Activated CD4-positive, alpha-beta T cell treated with anti-CD3 and anti-CD28 coated beads for 36 hours (primary cell): Measurements from ENCODE around the gene HPGD. TPM values are rescaled to one million over a fixed set of nuclear protein-coding genes. Genes with fewer than 3 reads are reported as not detected.

Experiments used
- ATAC-seq: fragments of 200-7000 bp; cut with Tn5 transposase; one replicate; pipeline ENCODE4 v1.10.0; 2021; ENCODE audit warnings: mild to moderate bottlenecking, moderate library complexity
- CTCF ChIA-PET: fragments of 350-600 bp; sonication (Branson Sonifier 250); formaldehyde crosslinking; loops from one replicate; lab custom pipeline; 2021; ENCODE audit warnings: antibody characterized with exemption; lab: Charles Lee
- POLR2A ChIA-PET: fragments of 350-600 bp; sonication (Branson Sonifier 250); formaldehyde crosslinking; loops from one replicate; lab custom pipeline; 2021; ENCODE audit warnings: antibody characterized with exemption, inconsistent platforms; lab: Charles Lee
- DNase-seq: peaks from one replicate; pipeline ENCODE4 v3.0.0-alpha.2; 2020
- H3K27ac Mint-ChIP-seq: one replicate; pipeline ENCODE4 v1.8.0; 2021; ENCODE audit warnings: mixed read lengths
- H3K27me3 Mint-ChIP-seq: one replicate; pipeline ENCODE4 v1.8.0; 2021; ENCODE audit warnings: mixed read lengths
- H3K36me3 Mint-ChIP-seq: one replicate; pipeline ENCODE4 v1.8.0; 2021; ENCODE audit warnings: low read depth, mixed read lengths
- H3K4me1 Mint-ChIP-seq: one replicate; pipeline ENCODE4 v1.8.0; 2021; ENCODE audit warnings: mixed read lengths
- H3K4me3 Mint-ChIP-seq: one replicate; pipeline ENCODE4 v1.8.0; 2021; ENCODE audit warnings: mild to moderate bottlenecking, moderate library complexity, mixed read lengths
- H3K9me3 Mint-ChIP-seq: one replicate; pipeline ENCODE4 v1.8.0; 2021; ENCODE audit warnings: low read depth, mixed read lengths
- intact Hi-C, 2 experiments: fragments of 100-400 bp; cut with DNase I in 1 of 2; cut with micrococcal nuclease in 1 of 2; formaldehyde crosslinking; loops; one replicate each; pipeline versions ENCODE4 v1.14.2 to v1.15.1; 2022 to 2024; cut with DNase I, micrococcal nuclease
- total RNA-seq, 2 experiments: library from RNA; stranded (reverse); gene quantifications; one replicate each; pipeline ENCODE4 v1.2.3, GENCODE V29; 2021

Gene HPGD
- total RNA-seq, 2 experiments from 2014 or later: 1.6 to 2.5 TPM

- H3K27me3 Mint-ChIP-seq: no peaks in the 10 kb centered on the region
- H3K4me1 Mint-ChIP-seq: no peaks in the 10 kb centered on the region
- ChIA-PET CTCF (no interaction called here), POLR2A (no interaction called here)
- ATAC-seq (no peak), DNase-seq (no peak)
- H3K4me3 Mint-ChIP-seq: no peak overlapping the region
- intact Hi-C loops: no loop called here
- no peaks in the 10 kb centered on the region for H3K36me3 Mint-ChIP-seq
- peaks cover 4% of the 10 kb centered on the region for H3K9me3 Mint-ChIP-seq
- no peak overlapping the region for H3K27ac Mint-ChIP-seq
Measured at GRCh38 chr4:174467107-174467506, 55.2 kb downstream of the HPGD start.

- ChIA-PET POLR2A (no interaction called here), CTCF (no interaction called here)
- ATAC-seq (no peak), DNase-seq (no peak)
- peaks cover 2% of the 10 kb centered on the region for H3K27me3 Mint-ChIP-seq
- no peak overlapping the region for H3K4me3 Mint-ChIP-seq
- H3K4me1 Mint-ChIP-seq: no peaks in the 10 kb centered on the region
- intact Hi-C loops: no loop called here
- no peaks in the 10 kb centered on the region for H3K36me3 Mint-ChIP-seq
- no peak overlapping the region for H3K27ac Mint-ChIP-seq
- H3K9me3 Mint-ChIP-seq: peaks cover 4% of the 10 kb centered on the region
Measured at GRCh38 chr4:174464949-174465348, 57.3 kb downstream of the HPGD start.

- Mint-ChIP-seq H3K36me3 (no peaks in the 10 kb centered on the region), H3K4me3 (no peak overlapping the region), H3K4me1 (no peaks in the 10 kb centered on the region), H3K27ac (no peak overlapping the region), H3K27me3 (peaks cover 8% of the 10 kb centered on the region), H3K9me3 (peaks cover 4% of the 10 kb centered on the region)
- POLR2A ChIA-PET: no interaction called here
- DNase-seq (no peak), ATAC-seq (no peak)
- CTCF ChIA-PET: no interaction called here
- intact Hi-C loops: no loop called here
Measured at GRCh38 chr4:174461466-174462106, 60.7 kb downstream of the HPGD start.

- POLR2A ChIA-PET: no interaction called here
- CTCF ChIA-PET: no interaction called here
- ATAC-seq (no peak), DNase-seq (no peak)
- intact Hi-C loops: no loop called here
- H3K4me3 Mint-ChIP-seq: no peak overlapping the region
- no peak overlapping the region for H3K27ac Mint-ChIP-seq
- peaks cover 4% of the 10 kb centered on the region for H3K9me3 Mint-ChIP-seq
- no peaks in the 10 kb centered on the region for H3K36me3 Mint-ChIP-seq
- no peaks in the 10 kb centered on the region for H3K4me1 Mint-ChIP-seq
- H3K27me3 Mint-ChIP-seq: peaks cover 8% of the 10 kb centered on the region
Measured at GRCh38 chr4:174460684-174461083, 61.6 kb downstream of the HPGD start.

- intact Hi-C loops: no loop called here
- POLR2A ChIA-PET: interaction anchor here (0.6 kb wide), 1 partner anchor 9 kb away, joined by 3 read pairs; no protein-coding TSS in a partner anchor
- no peak for ATAC-seq
- H3K4me1 Mint-ChIP-seq: no peaks in the 10 kb centered on the region
- no peaks in the 10 kb centered on the region for H3K9me3 Mint-ChIP-seq
- DNase-seq: no peak
- peaks cover 8% of the 10 kb centered on the region for H3K27me3 Mint-ChIP-seq
- H3K27ac Mint-ChIP-seq: no peak overlapping the region
- no peak overlapping the region for H3K4me3 Mint-ChIP-seq
- H3K36me3 Mint-ChIP-seq: no peaks in the 10 kb centered on the region
- CTCF ChIA-PET: no interaction called here
Measured at GRCh38 chr4:174457468-174457867, 64.8 kb downstream of the HPGD start.

- Mint-ChIP-seq H3K36me3 (no peaks in the 10 kb centered on the region), H3K4me1 (no peaks in the 10 kb centered on the region), H3K27ac (no peak overlapping the region), H3K27me3 (peaks cover 6% of the 10 kb centered on the region), H3K9me3 (no peaks in the 10 kb centered on the region), H3K4me3 (no peak overlapping the region)
- ATAC-seq: no peak
- intact Hi-C loops: no loop called here
- no peak for DNase-seq
- ChIA-PET CTCF (no interaction called here), POLR2A (no interaction called here)
Measured at GRCh38 chr4:174454815-174455473, 67.3 kb downstream of the HPGD start.

GRCh38 chr4:174451718-174452296 lies 70.5 kb downstream of the HPGD start:
- intact Hi-C loops: no loop called here
- no peak for ATAC-seq
- Mint-ChIP-seq H3K4me1 (no peaks in the 10 kb centered on the region), H3K27me3 (no peaks in the 10 kb centered on the region), H3K27ac (no peak overlapping the region), H3K9me3 (no peaks in the 10 kb centered on the region), H3K36me3 (no peaks in the 10 kb centered on the region), H3K4me3 (no peak overlapping the region)
- ChIA-PET POLR2A (no interaction called here), CTCF (interaction anchor here (0.7 kb wide), 1 partner anchor 1118 kb away, joined by 6 read pairs; no protein-coding TSS in a partner anchor)
- DNase-seq: no peak

GRCh38 chr4:174450786-174451125 lies 71.5 kb downstream of the HPGD start:
- ChIA-PET CTCF (no interaction called here), POLR2A (no interaction called here)
- Mint-ChIP-seq H3K36me3 (no peaks in the 10 kb centered on the region), H3K4me1 (no peaks in the 10 kb centered on the region), H3K27me3 (no peaks in the 10 kb centered on the region), H3K27ac (no peak overlapping the region), H3K4me3 (no peak overlapping the region), H3K9me3 (peaks cover 4% of the 10 kb centered on the region)
- intact Hi-C loops: no loop called here
- ATAC-seq (no peak), DNase-seq (no peak)

GRCh38 chr4:174449944-174450785 lies 72.1 kb downstream of the HPGD start:
- ATAC-seq (no peak), DNase-seq (no peak)
- CTCF ChIA-PET: no interaction called here
- H3K27ac Mint-ChIP-seq: no peak overlapping the region
- H3K36me3 Mint-ChIP-seq: no peaks in the 10 kb centered on the region
- H3K27me3 Mint-ChIP-seq: no peaks in the 10 kb centered on the region
- intact Hi-C loops: no loop called here
- H3K4me3 Mint-ChIP-seq: no peak overlapping the region
- H3K4me1 Mint-ChIP-seq: no peaks in the 10 kb centered on the region
- peaks cover 4% of the 10 kb centered on the region for H3K9me3 Mint-ChIP-seq
- POLR2A ChIA-PET: no interaction called here

GRCh38 chr4:174449152-174449551 lies 73.1 kb downstream of the HPGD start:
- no peaks in the 10 kb centered on the region for H3K4me1 Mint-ChIP-seq
- no peak for DNase-seq
- H3K4me3 Mint-ChIP-seq: no peak overlapping the region
- H3K27me3 Mint-ChIP-seq: no peaks in the 10 kb centered on the region
- peaks cover 4% of the 10 kb centered on the region for H3K9me3 Mint-ChIP-seq
- ChIA-PET POLR2A (no interaction called here), CTCF (no interaction called here)
- no peak for ATAC-seq
- no peaks in the 10 kb centered on the region for H3K36me3 Mint-ChIP-seq
- intact Hi-C loops: no loop called here
- H3K27ac Mint-ChIP-seq: no peak overlapping the region

- H3K9me3 Mint-ChIP-seq: peaks cover 4% of the 10 kb centered on the region
Measured at GRCh38 chr4:174444390-174444789, 77.9 kb downstream of the HPGD start.

More at GRCh38 chr4:174444390-174444789, 77.9 kb downstream of the HPGD start:
- H3K36me3 Mint-ChIP-seq: no peaks in the 10 kb centered on the region
- DNase-seq (no peak), ATAC-seq (no peak)
- intact Hi-C loops: no loop called here
- no peaks in the 10 kb centered on the region for H3K4me1 Mint-ChIP-seq
- ChIA-PET CTCF (no interaction called here), POLR2A (no interaction called here)
- H3K27me3 Mint-ChIP-seq: no peaks in the 10 kb centered on the region
- no peak overlapping the region for H3K27ac Mint-ChIP-seq
- H3K4me3 Mint-ChIP-seq: no peak overlapping the region
